Measurements from ENCODE around the gene PANX1.
A peak's percentile ranks its signal among the peaks of the same experiment; 100 is the strongest.
"Not testable (repeated sequence)": the region's sequence is repeated elsewhere in the genome, so short reads cannot be mapped to it uniquely, and the experiment has no call there.

PANX1 gene

GRCh38 chr11:94149431-94150017 is 20.9 kb downstream of the PANX1 start:
- Mint-ChIP-seq H3K36me3 (peaks cover 6 to 10% of the 10 kb centered on the region in 2 donors), H3K9me3 (no peaks in the 10 kb centered on the region), H3K4me3 (no peak overlapping the region), H3K4me1 (peaks cover 78 to 97% of the 10 kb centered on the region in 2 donors), H3K27ac (peak overlapping the region; percentile 3), H3K27me3 (no peaks in the 10 kb centered on the region)
- no peak for ATAC-seq (replicated peaks)
- DNase-seq, result no peak

- H3K4me1 Mint-ChIP-seq, result peaks cover 74 to 91% of the 10 kb centered on the region in 2 donors
- H3K27me3 Mint-ChIP-seq, result no peaks in the 10 kb centered on the region
- ATAC-seq (replicated peaks) (no peak), DNase-seq (no peak)
- H3K27ac Mint-ChIP-seq, result peak overlapping the region; percentile 3
- no peak overlapping the region for H3K4me3 Mint-ChIP-seq
- H3K9me3 Mint-ChIP-seq, result no peaks in the 10 kb centered on the region
- peaks cover 6 to 10% of the 10 kb centered on the region in 2 donors for H3K36me3 Mint-ChIP-seq
Measured at GRCh38 chr11:94150056-94150455, 21.4 kb downstream of the PANX1 start.

GRCh38 chr11:94150704-94151685 is 22.4 kb downstream of the PANX1 start:
- ATAC-seq (replicated peaks) (peak; percentile 16 to 31), DNase-seq (no peak)
- Mint-ChIP-seq H3K36me3 (peaks cover 2 to 4% of the 10 kb centered on the region in 2 donors), H3K9me3 (no peaks in the 10 kb centered on the region), H3K4me3 (peak overlapping the region; percentile 19 to 33), H3K27ac (peak overlapping the region; percentile 43), H3K27me3 (no peaks in the 10 kb centered on the region), H3K4me1 (peaks cover 67 to 82% of the 10 kb centered on the region in 2 donors)

- H3K4me3 Mint-ChIP-seq, result peak overlapping the region; percentile 17 to 20
- H3K27me3 Mint-ChIP-seq, result no peaks in the 10 kb centered on the region
- no peaks in the 10 kb centered on the region for H3K9me3 Mint-ChIP-seq
- DNase-seq (no peak), ATAC-seq (replicated peaks) (peak; percentile 83 to 94)
- peak overlapping the region; percentile 87 for H3K27ac Mint-ChIP-seq
- H3K36me3 Mint-ChIP-seq, result peaks cover 3 to 12% of the 10 kb centered on the region in 2 donors
- peaks cover 60 to 71% of the 10 kb centered on the region in 2 donors for H3K4me1 Mint-ChIP-seq
Measured at GRCh38 chr11:94151903-94152677, 23.4 kb downstream of the PANX1 start.

GRCh38 chr11:94152678-94153065 is 24.0 kb downstream of the PANX1 start:
- Mint-ChIP-seq H3K36me3 (peaks cover 5 to 16% of the 10 kb centered on the region in 2 donors), H3K27ac (peak overlapping the region; percentile 87), H3K4me1 (peaks cover 55 to 65% of the 10 kb centered on the region in 2 donors), H3K27me3 (no peaks in the 10 kb centered on the region), H3K9me3 (no peaks in the 10 kb centered on the region), H3K4me3 (peak overlapping the region in 1 of 2 donors; percentile 17)
- ATAC-seq (replicated peaks) (no peak), DNase-seq (no peak)

- no peak for ATAC-seq (replicated peaks)
- H3K27me3 Mint-ChIP-seq, result no peaks in the 10 kb centered on the region
- no peak overlapping the region for H3K27ac Mint-ChIP-seq
- DNase-seq, result no peak
- H3K36me3 Mint-ChIP-seq, result peaks cover 4 to 16% of the 10 kb centered on the region in 2 donors
- H3K9me3 Mint-ChIP-seq, result no peaks in the 10 kb centered on the region
- H3K4me3 Mint-ChIP-seq, result no peak overlapping the region
- peaks cover 49 to 59% of the 10 kb centered on the region in 2 donors for H3K4me1 Mint-ChIP-seq
Measured at GRCh38 chr11:94153320-94153719, 24.7 kb downstream of the PANX1 start.

GRCh38 chr11:94154095-94154856 is 25.6 kb downstream of the PANX1 start:
- ATAC-seq (replicated peaks) (no peak), DNase-seq (no peak)
- Mint-ChIP-seq H3K27ac (no peak overlapping the region), H3K4me3 (no peak overlapping the region), H3K9me3 (no peaks in the 10 kb centered on the region), H3K4me1 (peaks cover 43 to 57% of the 10 kb centered on the region in 2 donors), H3K36me3 (peaks cover 5 to 17% of the 10 kb centered on the region in 2 donors), H3K27me3 (no peaks in the 10 kb centered on the region)

GRCh38 chr11:94157339-94157738 is 28.7 kb downstream of the PANX1 start:
- Mint-ChIP-seq H3K4me1 (peaks cover 26 to 55% of the 10 kb centered on the region in 2 donors), H3K36me3 (peaks cover 22 to 42% of the 10 kb centered on the region in 2 donors)
- H3K9me3 Mint-ChIP-seq; ATAC-seq (replicated peaks); DNase-seq; H3K4me3 Mint-ChIP-seq; H3K27me3 Mint-ChIP-seq; H3K27ac Mint-ChIP-seq: not testable (repeated sequence)

- ATAC-seq (replicated peaks) (no peak), DNase-seq (no peak)
- Mint-ChIP-seq H3K27ac (no peak overlapping the region), H3K27me3 (no peaks in the 10 kb centered on the region), H3K4me3 (no peak overlapping the region), H3K4me1 (peaks cover 33 to 43% of the 10 kb centered on the region in 2 donors), H3K36me3 (peaks cover 20 to 40% of the 10 kb centered on the region in 2 donors), H3K9me3 (peaks cover 0 to 2% of the 10 kb centered on the region in 2 donors)
Measured at GRCh38 chr11:94168882-94169281, 40.2 kb downstream of the PANX1 start.

- Mint-ChIP-seq H3K36me3 (peaks cover 20 to 40% of the 10 kb centered on the region in 2 donors), H3K27me3 (no peaks in the 10 kb centered on the region), H3K27ac (no peak overlapping the region), H3K4me3 (no peak overlapping the region), H3K4me1 (peaks cover 33 to 41% of the 10 kb centered on the region in 2 donors), H3K9me3 (peaks cover 0 to 2% of the 10 kb centered on the region in 2 donors)
- ATAC-seq (replicated peaks) (no peak), DNase-seq (no peak)
Measured at GRCh38 chr11:94169516-94169915, 40.9 kb downstream of the PANX1 start.

GRCh38 chr11:94169930-94170545 is 41.4 kb downstream of the PANX1 start:
- ATAC-seq (replicated peaks) (no peak), DNase-seq (no peak)
- Mint-ChIP-seq H3K4me1 (peaks cover 33 to 43% of the 10 kb centered on the region in 2 donors), H3K27ac (no peak overlapping the region), H3K27me3 (no peaks in the 10 kb centered on the region), H3K4me3 (no peak overlapping the region), H3K9me3 (peaks cover 0 to 2% of the 10 kb centered on the region in 2 donors), H3K36me3 (peaks cover 18 to 38% of the 10 kb centered on the region in 2 donors)

GRCh38 chr11:94170953-94171352 is 42.3 kb downstream of the PANX1 start:
- peaks cover 0 to 2% of the 10 kb centered on the region in 2 donors for H3K9me3 Mint-ChIP-seq
- ATAC-seq (replicated peaks) (no peak), DNase-seq (no peak)
- H3K4me1 Mint-ChIP-seq, result peaks cover 33 to 43% of the 10 kb centered on the region in 2 donors
- no peak overlapping the region for H3K4me3 Mint-ChIP-seq
- peaks cover 17 to 36% of the 10 kb centered on the region in 2 donors for H3K36me3 Mint-ChIP-seq
- H3K27ac Mint-ChIP-seq, result no peak overlapping the region
- no peaks in the 10 kb centered on the region for H3K27me3 Mint-ChIP-seq

Measured in stimulated activated naive B cell treated with anti-CD40 and anti-IgM and Interleukin-4, amounts not matched to agents 10 μg/mL and 1 μg/mL and 100 μg/mL, for 72 hours (primary cell).